H1 (cell line): ENCODE measurements around the gene ANK2. TPM values are rescaled to one million over a fixed set of nuclear protein-coding genes. Genes with fewer than 3 reads are reported as not detected.

ENCODE experiments used
- MAX ChIP-seq: IDR thresholded peaks from 2 replicates; pipeline ENCODE4 v1.6.1; 2012; ENCODE audit warnings: inconsistent platforms
- NRF1 ChIP-seq: IDR thresholded peaks from 2 replicates; pipeline ENCODE4 v1.6.1; 2011; ENCODE audit warnings: mild to moderate bottlenecking, low read depth, low read length, improper control_type of control experiment
- polyA plus RNA-seq, 7 experiments: library from polyadenylated mRNA; depleted of rRNA in 3 of 7; stranded (reverse) in 5 of 7; unstranded in 2 of 7; fragments of >200 nt in 5 of 7; fragments of 200-250 nt in 2 of 7; gene quantifications; 1 replicate in 5 of 7; 2 replicates in 1 of 7; 4 replicates in 1 of 7; pipeline versions ENCODE4 v1.2.1 to v1.2.3, GENCODE V29; 2011 to 2013; ENCODE audit warnings: missing spikeins in 2 of 7, mixed read lengths in 2 of 7
- total RNA-seq: library from RNA; stranded (reverse); fragmentation: NEBNext Ultra II Directional; extraction: Animal tissue kit (Norgen Biotek cat#: 25700); gene quantifications from 2 replicates; pipeline ENCODE4 v1.2.1, GENCODE V29; 2021
- TF ChIP-seq, protein P1 (sequence below), 3 experiments: IDR thresholded peaks; 1 replicate in 2 of 3; 2 replicates in 1 of 3; pipeline versions ENCODE4 v1.5.1 to v1.6.1; 2011; ENCODE audit warnings: low read length in 3 of 3, mild to moderate bottlenecking in 3 of 3, inconsistent platforms in 2 of 3, low read depth in 1 of 3, moderate library complexity in 1 of 3; ENCODE audit not compliant: insufficient read depth in 1 of 3; ENCODE audit errors: control extremely low read depth in 1 of 3

The ANK2 gene
- total and polyA plus RNA-seq, 2 of the 8 experiments (the other 6 are each of a cell fraction or from before 2014, with no cell fraction given), result 14.2 to 35.1 TPM

- TF ChIP-seq, protein P1, sequence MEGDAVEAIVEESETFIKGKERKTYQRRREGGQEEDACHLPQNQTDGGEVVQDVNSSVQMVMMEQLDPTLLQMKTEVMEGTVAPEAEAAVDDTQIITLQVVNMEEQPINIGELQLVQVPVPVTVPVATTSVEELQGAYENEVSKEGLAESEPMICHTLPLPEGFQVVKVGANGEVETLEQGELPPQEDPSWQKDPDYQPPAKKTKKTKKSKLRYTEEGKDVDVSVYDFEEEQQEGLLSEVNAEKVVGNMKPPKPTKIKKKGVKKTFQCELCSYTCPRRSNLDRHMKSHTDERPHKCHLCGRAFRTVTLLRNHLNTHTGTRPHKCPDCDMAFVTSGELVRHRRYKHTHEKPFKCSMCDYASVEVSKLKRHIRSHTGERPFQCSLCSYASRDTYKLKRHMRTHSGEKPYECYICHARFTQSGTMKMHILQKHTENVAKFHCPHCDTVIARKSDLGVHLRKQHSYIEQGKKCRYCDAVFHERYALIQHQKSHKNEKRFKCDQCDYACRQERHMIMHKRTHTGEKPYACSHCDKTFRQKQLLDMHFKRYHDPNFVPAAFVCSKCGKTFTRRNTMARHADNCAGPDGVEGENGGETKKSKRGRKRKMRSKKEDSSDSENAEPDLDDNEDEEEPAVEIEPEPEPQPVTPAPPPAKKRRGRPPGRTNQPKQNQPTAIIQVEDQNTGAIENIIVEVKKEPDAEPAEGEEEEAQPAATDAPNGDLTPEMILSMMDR (IDR thresholded peaks at IDR 0.05; ENCODE audit: control extremely low read depth in 1 of 3, insufficient read depth in 1 of 3, low read depth in 1 of 3, low read length in 3 of 3), result peak; percentile 88 to 98 (median 97)
- peak; percentile 66 for TF ChIP-seq MAX
- no peak for TF ChIP-seq NRF1
Observed at GRCh38 chr4:113278324-113278934, 229.0 kb downstream of the ANK2 start (continued).
